ENCODE data around the gene COL7A1. TPM values are rescaled to one million over a fixed set of nuclear protein-coding genes. Genes with fewer than 3 reads are reported as not detected.

COL7A1 gene
- polyA plus RNA-seq, 3 donors: 0.37 to 1.9 TPM; not detected in 1

DNA sequence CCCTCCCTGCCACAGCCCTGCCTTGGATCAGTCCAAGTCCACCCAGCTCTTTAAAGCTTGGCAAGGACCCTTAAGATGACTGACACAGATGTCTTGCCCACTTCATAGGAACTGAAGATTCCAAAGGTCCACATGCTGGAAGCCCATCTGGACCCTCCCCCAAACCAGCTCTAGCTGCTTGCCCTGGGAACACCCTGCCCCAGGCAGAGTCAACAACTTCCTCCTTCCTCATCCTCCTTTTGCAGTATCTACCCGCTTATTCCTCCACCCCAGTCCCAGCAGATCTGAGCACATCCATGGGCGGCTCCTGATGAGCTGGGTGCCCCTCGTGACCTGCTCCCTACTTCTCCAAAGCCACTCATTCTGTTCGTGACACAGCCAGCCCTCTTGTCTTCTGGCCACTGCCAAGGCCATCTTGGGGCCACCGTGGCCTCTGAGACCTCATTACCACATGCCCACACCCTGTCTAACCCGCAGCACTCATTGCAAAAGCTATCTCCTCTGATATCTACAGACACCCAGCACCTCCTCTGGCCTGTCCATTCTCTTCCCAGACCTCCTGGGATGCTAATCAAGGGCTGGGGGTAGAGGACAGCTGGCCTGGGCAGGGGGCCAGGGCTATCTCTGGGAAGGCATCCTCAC is 36.5 kb downstream of the COL7A1 start:
- H3K36me3 ChIP-seq (replicated peaks in 1 of 2; ENCODE audit: control insufficient read depth in 1 of 2, insufficient read depth in 2 of 2, low read length in 2 of 2): no peaks in the 10 kb centered on the region
- TF ChIP-seq, protein P1, sequence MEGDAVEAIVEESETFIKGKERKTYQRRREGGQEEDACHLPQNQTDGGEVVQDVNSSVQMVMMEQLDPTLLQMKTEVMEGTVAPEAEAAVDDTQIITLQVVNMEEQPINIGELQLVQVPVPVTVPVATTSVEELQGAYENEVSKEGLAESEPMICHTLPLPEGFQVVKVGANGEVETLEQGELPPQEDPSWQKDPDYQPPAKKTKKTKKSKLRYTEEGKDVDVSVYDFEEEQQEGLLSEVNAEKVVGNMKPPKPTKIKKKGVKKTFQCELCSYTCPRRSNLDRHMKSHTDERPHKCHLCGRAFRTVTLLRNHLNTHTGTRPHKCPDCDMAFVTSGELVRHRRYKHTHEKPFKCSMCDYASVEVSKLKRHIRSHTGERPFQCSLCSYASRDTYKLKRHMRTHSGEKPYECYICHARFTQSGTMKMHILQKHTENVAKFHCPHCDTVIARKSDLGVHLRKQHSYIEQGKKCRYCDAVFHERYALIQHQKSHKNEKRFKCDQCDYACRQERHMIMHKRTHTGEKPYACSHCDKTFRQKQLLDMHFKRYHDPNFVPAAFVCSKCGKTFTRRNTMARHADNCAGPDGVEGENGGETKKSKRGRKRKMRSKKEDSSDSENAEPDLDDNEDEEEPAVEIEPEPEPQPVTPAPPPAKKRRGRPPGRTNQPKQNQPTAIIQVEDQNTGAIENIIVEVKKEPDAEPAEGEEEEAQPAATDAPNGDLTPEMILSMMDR (IDR thresholded peaks at IDR 0.05): peak; percentile 71
- peak overlapping the region; percentile 96 to 99 (median 98) for H3K27ac Mint-ChIP-seq
- peak overlapping the region; percentile 92 for H3K4me2 ChIP-seq (replicated peaks; ENCODE audit: extremely low read depth, low read length, poor library complexity, severe bottlenecking)
- no peak overlapping the region for H2AFZ ChIP-seq (ENCODE audit: insufficient read depth, low read depth, low read length, poor library complexity, severe bottlenecking)
- H3K4me3 Mint-ChIP-seq: peak overlapping the region; percentile 49 to 84
- H3K79me2 ChIP-seq (ENCODE audit: insufficient read depth, low read length): peaks cover 30% of the 10 kb centered on the region
- H3K9me3 ChIP-seq (replicated peaks in 1 of 2; ENCODE audit: control insufficient read depth in 1 of 2, insufficient read depth in 1 of 2, low read length in 2 of 2): no peaks in the 10 kb centered on the region
- peak overlapping the region; percentile 67 for H3K9ac ChIP-seq (ENCODE audit: insufficient read depth, low read length, poor library complexity, severe bottlenecking)
- no peaks in the 10 kb centered on the region for H4K20me1 ChIP-seq (ENCODE audit: insufficient read depth, low read length)
- 0% methylated on average over 6 of the region's 6 CpGs for WGBS (ENCODE audit: insufficient coverage)
- peaks cover 0 to 8% (median 1%) of the 10 kb centered on the region in 3 donors for H3K27me3 Mint-ChIP-seq (ENCODE audit: low read depth in 3 of 3)
- H3K9me3 Mint-ChIP-seq: peaks cover 0 to 2% (median 0%) of the 10 kb centered on the region in 7 donors
- no peaks in the 10 kb centered on the region for H3K27me3 ChIP-seq (ENCODE audit: control insufficient read depth in 2 of 2, insufficient read depth in 2 of 2, low read length in 2 of 2)
- H3K4me1 Mint-ChIP-seq: peaks cover 84% of the 10 kb centered on the region
- intact Hi-C loops (cut with micrococcal nuclease): loop anchor here in 1 of 2 donors (10.0 kb wide), 1 partner anchor 126 kb away; the partner anchor contains the start of gene NCKIPSD
- peaks cover 93 to 98% of the 10 kb centered on the region in 2 donors for H3K4me1 ChIP-seq (ENCODE audit: control insufficient read depth in 1 of 2, insufficient read depth in 2 of 2, low read length in 2 of 2)
- H3K27ac ChIP-seq (ENCODE audit: low read depth in 1 of 2, low read length in 2 of 2): peak overlapping the region; percentile 96 to 97
- DNase-seq: peak; percentile 99
- H3K36me3 Mint-ChIP-seq: peaks cover 15 to 17% of the 10 kb centered on the region in 2 donors
- peak overlapping the region in 1 of 3 experiments; percentile 85 for H3K4me3 ChIP-seq (replicated peaks in 1 of 3; ENCODE audit: low read depth in 2 of 3, low read length in 3 of 3)

DNA sequence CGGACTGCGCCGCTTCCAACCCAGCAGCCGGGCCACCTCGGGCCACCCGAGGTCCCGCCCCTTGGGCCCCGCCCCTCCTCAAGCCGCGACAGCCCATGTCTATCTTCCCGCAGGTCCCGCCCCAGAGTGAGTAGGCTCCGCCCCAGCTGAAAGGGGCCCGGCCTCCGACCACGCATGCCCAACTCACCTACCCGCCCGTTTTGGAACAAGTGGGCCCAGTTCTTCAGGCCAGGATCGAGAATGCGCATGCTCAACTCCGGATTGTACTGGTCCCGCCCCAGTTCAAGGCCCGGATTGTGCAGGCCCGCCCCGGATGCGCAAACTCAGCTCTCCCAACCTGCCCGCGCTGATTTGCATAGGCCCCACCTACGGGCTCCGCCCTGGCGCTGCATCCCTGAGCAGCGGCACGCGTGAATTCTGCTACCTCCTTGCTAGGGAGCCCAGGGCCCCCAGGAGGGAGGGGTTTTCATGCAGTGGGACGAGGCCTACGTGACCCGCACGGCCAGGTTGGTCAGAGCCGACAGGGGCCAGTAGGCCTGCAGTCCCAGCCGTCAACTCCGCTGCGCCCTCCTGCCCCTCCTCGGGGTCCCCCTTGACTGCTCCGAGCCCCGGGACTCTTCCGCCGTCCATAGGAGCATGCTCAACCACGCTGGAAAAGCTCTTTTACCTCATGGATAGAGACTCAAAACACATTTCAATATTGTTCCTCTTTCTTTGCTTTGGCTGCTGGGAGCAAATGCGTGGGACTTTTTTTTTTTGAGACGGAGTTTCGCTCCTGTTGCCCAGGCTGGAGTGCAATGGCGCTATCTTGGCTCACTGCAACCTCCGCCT is 38.1 kb downstream of the COL7A1 start, which contains the start of gene PFKFB4:
Gene PFKFB4 (minus strand): TSS at position 8 of the 831 bp plus-strand sequence. CDS start 26 bp downstream, outside the sequence.
- H2AFZ ChIP-seq (ENCODE audit: insufficient read depth, low read depth, low read length, poor library complexity, severe bottlenecking): peak within 1 kb of the TSS; percentile 55
- H3K4me3 ChIP-seq (replicated peaks in 1 of 3; ENCODE audit: low read depth in 2 of 3, low read length in 3 of 3): peak within 1 kb of the TSS; percentile 63 to 85 (median 82)
- peaks cover 0 to 4% of the 10 kb centered on the region in 2 donors for H3K36me3 ChIP-seq (replicated peaks in 1 of 2; ENCODE audit: control insufficient read depth in 1 of 2, insufficient read depth in 2 of 2, low read length in 2 of 2)
- peak; percentile 99 to 100 (median 99) for DNase-seq
- Mint-ChIP-seq H3K9me3 (peaks cover 0 to 2% (median 0%) of the 10 kb centered on the region in 7 donors), H3K4me1 (peaks cover 87% of the 10 kb centered on the region), H3K4me3 (peak within 1 kb of the TSS; percentile 82 to 93), H3K27me3 (ENCODE audit: low read depth in 3 of 3) (peaks cover 0 to 5% (median 0%) of the 10 kb centered on the region in 3 donors), H3K27ac (peak within 1 kb of the TSS; percentile 95 to 99 (median 98)), H3K36me3 (peaks cover 18 to 25% of the 10 kb centered on the region in 2 donors)
- under 1% methylated on average over 50 of the region's 53 CpGs for WGBS (ENCODE audit: insufficient coverage)
- no peaks in the 10 kb centered on the region for H3K27me3 ChIP-seq (ENCODE audit: control insufficient read depth in 2 of 2, insufficient read depth in 2 of 2, low read length in 2 of 2)
- H3K4me1 ChIP-seq (ENCODE audit: control insufficient read depth in 1 of 2, insufficient read depth in 2 of 2, low read length in 2 of 2): peaks cover 95 to 98% of the 10 kb centered on the region in 2 donors
- TF ChIP-seq, protein P1 (IDR thresholded peaks at IDR 0.05): no peak
- intact Hi-C loops (cut with micrococcal nuclease): loop anchor here in 1 of 2 donors (10.0 kb wide), 1 partner anchor 128 kb away; the partner anchor contains the start of gene NCKIPSD
- H3K9me3 ChIP-seq (replicated peaks in 1 of 2; ENCODE audit: control insufficient read depth in 1 of 2, insufficient read depth in 1 of 2, low read length in 2 of 2): no peaks in the 10 kb centered on the region
- peak within 1 kb of the TSS; percentile 72 for H3K9ac ChIP-seq (ENCODE audit: insufficient read depth, low read length, poor library complexity, severe bottlenecking)
- H4K20me1 ChIP-seq (ENCODE audit: insufficient read depth, low read length): peaks cover 7% of the 10 kb centered on the region
- H3K27ac ChIP-seq (ENCODE audit: low read depth in 1 of 2, low read length in 2 of 2): peak within 1 kb of the TSS; percentile 96 to 97
- peaks cover 41% of the 10 kb centered on the region for H3K79me2 ChIP-seq (ENCODE audit: insufficient read depth, low read length)
- peak within 1 kb of the TSS; percentile 92 for H3K4me2 ChIP-seq (replicated peaks; ENCODE audit: extremely low read depth, low read length, poor library complexity, severe bottlenecking)

All from CD14-positive monocyte (primary cell).